Fibroblast of skin of abdomen (primary cell): ENCODE results near the gene PLXNC1.
"Not testable (repeated sequence)": the region's sequence is repeated elsewhere in the genome, so short reads cannot be mapped to it uniquely, and the experiment has no call there.

ENCODE experiments used
- DNase-seq: peaks from one replicate; pipeline ENCODE4 v3.0.0-alpha.2; 2013

PLXNC1 gene

GRCh38 chr12:94304012-94304411 is 155.6 kb downstream of the PLXNC1 start:
- DNase-seq = no peak

GRCh38 chr12:94304566-94305061 is 156.2 kb downstream of the PLXNC1 start:
- peak; percentile 65 for DNase-seq

GRCh38 chr12:94305130-94305957 is 157.0 kb downstream of the PLXNC1 start:
- DNase-seq = peak; percentile 14

- no peak for DNase-seq
Observed at GRCh38 chr12:94308612-94309011, 160.2 kb downstream of the PLXNC1 start.

GRCh38 chr12:94309373-94309772 is 161.0 kb downstream of the PLXNC1 start:
- DNase-seq = no peak

GRCh38 chr12:94312378-94312777 is 164.0 kb downstream of the PLXNC1 start:
- DNase-seq = no peak

- not testable (repeated sequence) for DNase-seq
Observed at GRCh38 chr12:94316600-94316999, 168.2 kb downstream of the PLXNC1 start.

GRCh38 chr12:94318181-94318580 is 169.8 kb downstream of the PLXNC1 start:
- no peak for DNase-seq

- no peak for DNase-seq
Observed at GRCh38 chr12:94320109-94320508, 171.7 kb downstream of the PLXNC1 start.

GRCh38 chr12:94322346-94322745 is 174.0 kb downstream of the PLXNC1 start:
- DNase-seq = no peak

GRCh38 chr12:94326234-94326633 is 177.9 kb downstream of the PLXNC1 start:
- DNase-seq = no peak

- DNase-seq = peak; percentile 62
Observed at GRCh38 chr12:94326727-94327126, 178.3 kb downstream of the PLXNC1 start.

- no peak for DNase-seq
Observed at GRCh38 chr12:94327809-94328208, 179.4 kb downstream of the PLXNC1 start.

GRCh38 chr12:94329366-94329765 is 181.0 kb downstream of the PLXNC1 start:
- DNase-seq = no peak

GRCh38 chr12:94333396-94333795 is 185.0 kb downstream of the PLXNC1 start:
- DNase-seq = no peak

GRCh38 chr12:94336211-94336925 is 188.0 kb downstream of the PLXNC1 start:
- no peak for DNase-seq

GRCh38 chr12:94338006-94338794 is 189.8 kb downstream of the PLXNC1 start:
- no peak for DNase-seq

- no peak for DNase-seq
Observed at GRCh38 chr12:94340573-94340972, 192.2 kb downstream of the PLXNC1 start.

- DNase-seq = no peak
Observed at GRCh38 chr12:94353130-94353529, 204.8 kb downstream of the PLXNC1 start.
